Measurements from ENCODE around the gene TENT4B.

TENT4B gene

GRCh38 chr16:50120711-50121110 is 32.4 kb upstream of the TENT4B start:
- H3K9me2 ChIP-seq (ENCODE audit: low read depth, low read length) = no peaks in the 10 kb centered on the region
- no peak overlapping the region for H3K27ac ChIP-seq (ENCODE audit: low read depth, low read length, poor library complexity, severe bottlenecking)
- H3K4me3 ChIP-seq (ENCODE audit: low read depth, low read length, poor library complexity, severe bottlenecking) = no peak overlapping the region
- no peaks in the 10 kb centered on the region for H3F3A ChIP-seq (ENCODE audit: insufficient read depth, low read length)
- H3K9me3 ChIP-seq (ENCODE audit: low read length) = no peaks in the 10 kb centered on the region
- H3K79me2 ChIP-seq (ENCODE audit: insufficient read depth, low read length) = no peaks in the 10 kb centered on the region
- H2AFZ ChIP-seq (ENCODE audit: low read length) = no peak overlapping the region
- H3K9ac ChIP-seq (ENCODE audit: low read length) = no peak overlapping the region
- H4K20me1 ChIP-seq (ENCODE audit: insufficient read depth, low read length) = no peaks in the 10 kb centered on the region
- H3K4me1 ChIP-seq (ENCODE audit: insufficient read depth, low read length, severe bottlenecking) = peaks cover 10% of the 10 kb centered on the region
- H3K36me3 ChIP-seq (ENCODE audit: insufficient read depth, low read length) = no peaks in the 10 kb centered on the region; the same call in 1 of the 2 replicates
- H3K4me2 ChIP-seq (ENCODE audit: low read length) = no peak overlapping the region
- TF ChIP-seq EZH2 (IDR thresholded peaks at IDR 0.05; ENCODE audit: borderline replicate concordance, low read length) = no peak
- no peak for TF ChIP-seq CTCF (IDR thresholded peaks at IDR 0.05; ENCODE audit: low read length)
- H3K27me3 ChIP-seq (ENCODE audit: insufficient read depth, low read length) = no peaks in the 10 kb centered on the region

- Histone ChIP-seq H3K4me2 (ENCODE audit: low read length) (no peak overlapping the region), H3K4me1 (ENCODE audit: insufficient read depth, low read length, severe bottlenecking) (peaks cover 10% of the 10 kb centered on the region), H3K9me3 (ENCODE audit: low read length) (no peaks in the 10 kb centered on the region), H3F3A (ENCODE audit: insufficient read depth, low read length) (no peaks in the 10 kb centered on the region), H2AFZ (ENCODE audit: low read length) (no peak overlapping the region), H3K27me3 (ENCODE audit: insufficient read depth, low read length) (no peaks in the 10 kb centered on the region), H3K79me2 (ENCODE audit: insufficient read depth, low read length) (no peaks in the 10 kb centered on the region), H4K20me1 (ENCODE audit: insufficient read depth, low read length) (no peaks in the 10 kb centered on the region), H3K36me3 (ENCODE audit: insufficient read depth, low read length) (no peaks in the 10 kb centered on the region; the same call in 1 of the 2 replicates), H3K9ac (ENCODE audit: low read length) (no peak overlapping the region), H3K9me2 (ENCODE audit: low read depth, low read length) (no peaks in the 10 kb centered on the region), H3K27ac (ENCODE audit: low read depth, low read length, poor library complexity, severe bottlenecking) (no peak overlapping the region), H3K4me3 (ENCODE audit: low read depth, low read length, poor library complexity, severe bottlenecking) (no peak overlapping the region)
- TF ChIP-seq CTCF (IDR thresholded peaks at IDR 0.05; ENCODE audit: low read length) = no peak
- TF ChIP-seq EZH2 (IDR thresholded peaks at IDR 0.05; ENCODE audit: borderline replicate concordance, low read length) = no peak
Measured at GRCh38 chr16:50121278-50121677, 31.8 kb upstream of the TENT4B start.

GRCh38 chr16:50121721-50122445 is 31.2 kb upstream of the TENT4B start:
- Histone ChIP-seq H3K9ac (ENCODE audit: low read length) (no peak overlapping the region), H3K4me3 (ENCODE audit: low read depth, low read length, poor library complexity, severe bottlenecking) (no peak overlapping the region), H3K27me3 (ENCODE audit: insufficient read depth, low read length) (no peaks in the 10 kb centered on the region)

More at GRCh38 chr16:50121721-50122445, 31.2 kb upstream of the TENT4B start:
- Histone ChIP-seq H3K4me1 (ENCODE audit: insufficient read depth, low read length, severe bottlenecking) (peaks cover 10% of the 10 kb centered on the region), H4K20me1 (ENCODE audit: insufficient read depth, low read length) (no peaks in the 10 kb centered on the region), H2AFZ (ENCODE audit: low read length) (no peak overlapping the region), H3K9me3 (ENCODE audit: low read length) (no peaks in the 10 kb centered on the region), H3F3A (ENCODE audit: insufficient read depth, low read length) (no peaks in the 10 kb centered on the region), H3K4me2 (ENCODE audit: low read length) (no peak overlapping the region), H3K79me2 (ENCODE audit: insufficient read depth, low read length) (no peaks in the 10 kb centered on the region), H3K9me2 (ENCODE audit: low read depth, low read length) (no peaks in the 10 kb centered on the region), H3K36me3 (ENCODE audit: insufficient read depth, low read length) (no peaks in the 10 kb centered on the region; the same call in 1 of the 2 replicates), H3K27ac (ENCODE audit: low read depth, low read length, poor library complexity, severe bottlenecking) (no peak overlapping the region)
- TF ChIP-seq EZH2 (IDR thresholded peaks at IDR 0.05; ENCODE audit: borderline replicate concordance, low read length) (no peak), CTCF (IDR thresholded peaks at IDR 0.05; ENCODE audit: low read length) (no peak)

Measured in OCI-LY1 (cell line).